Measurements from ENCODE around the gene POLR3B. TPM values are rescaled to one million over a fixed set of nuclear protein-coding genes. Genes with fewer than 3 reads are reported as not detected.

Gene POLR3B
- total RNA-seq, 1 experiment from 2014 or later, result 10.7 TPM

DNA sequence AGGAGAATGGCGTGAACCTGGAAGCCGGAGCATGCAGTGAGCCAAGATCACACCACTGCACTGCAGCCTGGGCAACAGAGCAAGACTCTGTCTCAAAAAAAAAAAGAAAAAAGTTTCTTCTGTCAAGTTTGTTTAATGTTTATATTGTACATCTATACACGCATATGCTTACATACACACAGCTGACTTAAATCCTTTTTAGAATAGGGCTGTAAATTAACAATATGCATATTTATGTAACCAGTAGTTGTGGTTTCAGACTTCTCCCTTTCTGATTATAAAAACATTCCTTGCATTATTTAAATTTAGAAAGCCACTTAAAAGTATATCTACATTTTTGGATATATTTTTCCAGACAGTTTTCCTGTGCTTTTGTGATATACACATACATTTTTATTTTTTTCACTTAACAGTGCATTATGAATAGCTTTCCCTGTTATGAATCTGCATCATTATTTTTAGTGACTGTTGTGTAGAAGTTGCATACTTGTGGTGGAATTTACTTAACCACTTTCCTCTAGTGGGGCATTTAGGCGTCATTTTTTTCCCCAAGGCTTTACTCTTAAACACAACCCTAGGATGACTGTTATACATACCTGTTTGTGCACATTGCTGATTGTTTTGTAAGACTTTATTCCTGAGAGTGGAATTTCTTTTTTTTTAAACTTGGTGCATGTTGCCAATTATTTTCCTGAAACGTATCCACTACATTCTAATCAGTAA lies 29.4 kb downstream of the POLR3B start:
- Histone ChIP-seq H3K79me2 (ENCODE audit: insufficient read depth, low read length) (no peaks in the 10 kb centered on the region), H2AFZ (ENCODE audit: low read depth, low read length, poor library complexity, severe bottlenecking) (no peak overlapping the region), H3K4me2 (ENCODE audit: low read length) (no peak overlapping the region), H3K4me1 (ENCODE audit: control insufficient read depth in 1 of 2, insufficient read depth in 2 of 2, low read length in 2 of 2) (no peaks in the 10 kb centered on the region), H3K27ac (ENCODE audit: low read depth, low read length) (no peak overlapping the region), H3K9ac (ENCODE audit: low read length) (no peak overlapping the region), H3K4me3 (replicated peaks in 1 of 2; ENCODE audit: low read depth in 1 of 2, low read length in 2 of 2) (no peak overlapping the region), H4K20me1 (ENCODE audit: insufficient read depth) (no peaks in the 10 kb centered on the region), H3K9me2 (ENCODE audit: insufficient read depth) (no peaks in the 10 kb centered on the region), H3K27me3 (ENCODE audit: insufficient read depth, low read length) (no peaks in the 10 kb centered on the region), H3K9me3 (ENCODE audit: control insufficient read depth in 1 of 2, insufficient read depth in 1 of 2, low read depth in 1 of 2, low read length in 2 of 2) (no peaks in the 10 kb centered on the region), H3K36me3 (ENCODE audit: control insufficient read depth in 1 of 2, insufficient read depth in 2 of 2, low read length in 2 of 2) (peaks cover 0 to 9% of the 10 kb centered on the region in 2 experiments; a peak in 1 of 4 replicates)
- CTCF ChIA-PET, result interaction anchor here (0.9 to 3.1 kb wide), 3 partner anchors 455 to 532 kb away, joined by 3 to 9 read pairs (median 6); no protein-coding TSS in a partner anchor
- POLR2A ChIA-PET, result no interaction called here
- ATAC-seq, result no peak
- TF ChIP-seq CEBPB (IDR thresholded peaks at IDR 0.05; ENCODE audit: low read depth) (no peak), CBX3 (IDR thresholded peaks at IDR 0.05; ENCODE audit: low read depth) (no peak), SP1 (IDR thresholded peaks at IDR 0.05; ENCODE audit: low read depth) (no peak), RAD21 (IDR thresholded peaks at IDR 0.05; ENCODE audit: low read depth) (no peak), ELF1 (IDR thresholded peaks at IDR 0.05; ENCODE audit: borderline replicate concordance, low read depth) (no peak), POLR2A (IDR thresholded peaks at IDR 0.05; ENCODE audit: borderline replicate concordance, extremely low read depth, insufficient read depth, insufficient read length) (no peak), YY1 (IDR thresholded peaks at IDR 0.05; ENCODE audit: extremely low read depth, insufficient replicate concordance, low read depth, low read length) (no peak), SRF (IDR thresholded peaks at IDR 0.05; ENCODE audit: low read depth) (no peak), ZFX (IDR thresholded peaks at IDR 0.05) (no peak), SIN3A (IDR thresholded peaks at IDR 0.05; ENCODE audit: low read depth) (no peak), EGR1 (IDR thresholded peaks at IDR 0.05; ENCODE audit: low read depth) (no peak), EZH2phosphoT487 (IDR thresholded peaks at IDR 0.05; ENCODE audit: borderline replicate concordance) (no peak)
- TF ChIP-seq, protein P1, sequence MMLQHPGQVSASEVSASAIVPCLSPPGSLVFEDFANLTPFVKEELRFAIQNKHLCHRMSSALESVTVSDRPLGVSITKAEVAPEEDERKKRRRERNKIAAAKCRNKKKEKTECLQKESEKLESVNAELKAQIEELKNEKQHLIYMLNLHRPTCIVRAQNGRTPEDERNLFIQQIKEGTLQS (IDR thresholded peaks at IDR 0.05), result no peak
- TF ChIP-seq, protein P2, sequence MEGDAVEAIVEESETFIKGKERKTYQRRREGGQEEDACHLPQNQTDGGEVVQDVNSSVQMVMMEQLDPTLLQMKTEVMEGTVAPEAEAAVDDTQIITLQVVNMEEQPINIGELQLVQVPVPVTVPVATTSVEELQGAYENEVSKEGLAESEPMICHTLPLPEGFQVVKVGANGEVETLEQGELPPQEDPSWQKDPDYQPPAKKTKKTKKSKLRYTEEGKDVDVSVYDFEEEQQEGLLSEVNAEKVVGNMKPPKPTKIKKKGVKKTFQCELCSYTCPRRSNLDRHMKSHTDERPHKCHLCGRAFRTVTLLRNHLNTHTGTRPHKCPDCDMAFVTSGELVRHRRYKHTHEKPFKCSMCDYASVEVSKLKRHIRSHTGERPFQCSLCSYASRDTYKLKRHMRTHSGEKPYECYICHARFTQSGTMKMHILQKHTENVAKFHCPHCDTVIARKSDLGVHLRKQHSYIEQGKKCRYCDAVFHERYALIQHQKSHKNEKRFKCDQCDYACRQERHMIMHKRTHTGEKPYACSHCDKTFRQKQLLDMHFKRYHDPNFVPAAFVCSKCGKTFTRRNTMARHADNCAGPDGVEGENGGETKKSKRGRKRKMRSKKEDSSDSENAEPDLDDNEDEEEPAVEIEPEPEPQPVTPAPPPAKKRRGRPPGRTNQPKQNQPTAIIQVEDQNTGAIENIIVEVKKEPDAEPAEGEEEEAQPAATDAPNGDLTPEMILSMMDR (IDR thresholded peaks at IDR 0.05 in 2 of 3, conservative IDR thresholded peaks at IDR 0.05 in 1 of 3; ENCODE audit: borderline replicate concordance in 1 of 3, insufficient read depth in 1 of 3, low read depth in 2 of 3, low read length in 2 of 3), result no peak
- TF ChIP-seq, protein P3, sequence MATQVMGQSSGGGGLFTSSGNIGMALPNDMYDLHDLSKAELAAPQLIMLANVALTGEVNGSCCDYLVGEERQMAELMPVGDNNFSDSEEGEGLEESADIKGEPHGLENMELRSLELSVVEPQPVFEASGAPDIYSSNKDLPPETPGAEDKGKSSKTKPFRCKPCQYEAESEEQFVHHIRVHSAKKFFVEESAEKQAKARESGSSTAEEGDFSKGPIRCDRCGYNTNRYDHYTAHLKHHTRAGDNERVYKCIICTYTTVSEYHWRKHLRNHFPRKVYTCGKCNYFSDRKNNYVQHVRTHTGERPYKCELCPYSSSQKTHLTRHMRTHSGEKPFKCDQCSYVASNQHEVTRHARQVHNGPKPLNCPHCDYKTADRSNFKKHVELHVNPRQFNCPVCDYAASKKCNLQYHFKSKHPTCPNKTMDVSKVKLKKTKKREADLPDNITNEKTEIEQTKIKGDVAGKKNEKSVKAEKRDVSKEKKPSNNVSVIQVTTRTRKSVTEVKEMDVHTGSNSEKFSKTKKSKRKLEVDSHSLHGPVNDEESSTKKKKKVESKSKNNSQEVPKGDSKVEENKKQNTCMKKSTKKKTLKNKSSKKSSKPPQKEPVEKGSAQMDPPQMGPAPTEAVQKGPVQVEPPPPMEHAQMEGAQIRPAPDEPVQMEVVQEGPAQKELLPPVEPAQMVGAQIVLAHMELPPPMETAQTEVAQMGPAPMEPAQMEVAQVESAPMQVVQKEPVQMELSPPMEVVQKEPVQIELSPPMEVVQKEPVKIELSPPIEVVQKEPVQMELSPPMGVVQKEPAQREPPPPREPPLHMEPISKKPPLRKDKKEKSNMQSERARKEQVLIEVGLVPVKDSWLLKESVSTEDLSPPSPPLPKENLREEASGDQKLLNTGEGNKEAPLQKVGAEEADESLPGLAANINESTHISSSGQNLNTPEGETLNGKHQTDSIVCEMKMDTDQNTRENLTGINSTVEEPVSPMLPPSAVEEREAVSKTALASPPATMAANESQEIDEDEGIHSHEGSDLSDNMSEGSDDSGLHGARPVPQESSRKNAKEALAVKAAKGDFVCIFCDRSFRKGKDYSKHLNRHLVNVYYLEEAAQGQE (IDR thresholded peaks at IDR 0.05; ENCODE audit: low read depth), result no peak
- TF ChIP-seq, protein P4, sequence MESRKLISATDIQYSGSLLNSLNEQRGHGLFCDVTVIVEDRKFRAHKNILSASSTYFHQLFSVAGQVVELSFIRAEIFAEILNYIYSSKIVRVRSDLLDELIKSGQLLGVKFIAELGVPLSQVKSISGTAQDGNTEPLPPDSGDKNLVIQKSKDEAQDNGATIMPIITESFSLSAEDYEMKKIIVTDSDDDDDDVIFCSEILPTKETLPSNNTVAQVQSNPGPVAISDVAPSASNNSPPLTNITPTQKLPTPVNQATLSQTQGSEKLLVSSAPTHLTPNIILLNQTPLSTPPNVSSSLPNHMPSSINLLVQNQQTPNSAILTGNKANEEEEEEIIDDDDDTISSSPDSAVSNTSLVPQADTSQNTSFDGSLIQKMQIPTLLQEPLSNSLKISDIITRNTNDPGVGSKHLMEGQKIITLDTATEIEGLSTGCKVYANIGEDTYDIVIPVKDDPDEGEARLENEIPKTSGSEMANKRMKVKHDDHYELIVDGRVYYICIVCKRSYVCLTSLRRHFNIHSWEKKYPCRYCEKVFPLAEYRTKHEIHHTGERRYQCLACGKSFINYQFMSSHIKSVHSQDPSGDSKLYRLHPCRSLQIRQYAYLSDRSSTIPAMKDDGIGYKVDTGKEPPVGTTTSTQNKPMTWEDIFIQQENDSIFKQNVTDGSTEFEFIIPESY (IDR thresholded peaks at IDR 0.05; ENCODE audit: extremely low read depth, insufficient replicate concordance, low read length), result no peak
- TF ChIP-seq, protein P5, sequence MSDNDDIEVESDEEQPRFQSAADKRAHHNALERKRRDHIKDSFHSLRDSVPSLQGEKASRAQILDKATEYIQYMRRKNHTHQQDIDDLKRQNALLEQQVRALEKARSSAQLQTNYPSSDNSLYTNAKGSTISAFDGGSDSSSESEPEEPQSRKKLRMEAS (IDR thresholded peaks at IDR 0.05), result no peak
- BruUV-seq (replicated peaks), result no TSS peak
- DNase-seq (ENCODE audit: low read depth, low spot score), result no peak
- intact Hi-C loops (cut with micrococcal nuclease), result loop anchor here (1.0 to 10.0 kb wide), 3 partner anchors 454 to 718 kb away; no protein-coding TSS in a partner anchor
- RAD21 ChIA-PET (ENCODE audit: low non-redundant PET in 1 of 2, low total read pairs in 2 of 2, uncharacterized antibody in 2 of 2, unreplicated experiment in 2 of 2), result no interaction called here

Measured in HCT116 (cell line).